Measurements from ENCODE around the gene GFRA4.

DNA sequence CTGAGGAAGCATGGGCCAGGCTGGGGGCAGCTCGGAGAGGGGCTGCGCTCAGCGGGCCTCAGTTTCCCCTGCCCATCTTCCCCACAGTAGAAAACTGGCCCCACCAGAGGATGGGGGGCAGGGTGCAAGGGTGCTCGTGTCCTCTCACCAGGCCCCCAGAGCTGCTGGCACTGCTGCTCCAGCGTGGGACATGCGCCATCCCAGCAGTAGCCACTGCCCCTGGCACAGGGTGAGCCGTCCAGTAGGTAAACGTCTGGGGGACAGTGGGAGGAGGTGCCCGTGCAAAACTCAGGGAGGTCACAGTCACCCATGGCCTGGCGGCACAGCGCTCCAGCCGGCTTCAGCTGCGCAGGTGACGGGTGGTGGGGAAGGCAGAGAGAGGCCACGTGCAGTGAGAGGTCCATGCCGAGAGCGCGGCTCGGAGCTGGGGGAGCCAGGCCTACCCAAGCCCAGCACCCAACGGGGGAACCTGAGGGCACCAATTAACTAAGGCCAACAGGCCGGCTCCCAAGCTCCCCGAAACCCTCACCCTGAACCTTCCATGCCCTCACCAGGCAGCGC lies 8.9 kb upstream of the GFRA4 start:
- TF ChIP-seq, protein P1, sequence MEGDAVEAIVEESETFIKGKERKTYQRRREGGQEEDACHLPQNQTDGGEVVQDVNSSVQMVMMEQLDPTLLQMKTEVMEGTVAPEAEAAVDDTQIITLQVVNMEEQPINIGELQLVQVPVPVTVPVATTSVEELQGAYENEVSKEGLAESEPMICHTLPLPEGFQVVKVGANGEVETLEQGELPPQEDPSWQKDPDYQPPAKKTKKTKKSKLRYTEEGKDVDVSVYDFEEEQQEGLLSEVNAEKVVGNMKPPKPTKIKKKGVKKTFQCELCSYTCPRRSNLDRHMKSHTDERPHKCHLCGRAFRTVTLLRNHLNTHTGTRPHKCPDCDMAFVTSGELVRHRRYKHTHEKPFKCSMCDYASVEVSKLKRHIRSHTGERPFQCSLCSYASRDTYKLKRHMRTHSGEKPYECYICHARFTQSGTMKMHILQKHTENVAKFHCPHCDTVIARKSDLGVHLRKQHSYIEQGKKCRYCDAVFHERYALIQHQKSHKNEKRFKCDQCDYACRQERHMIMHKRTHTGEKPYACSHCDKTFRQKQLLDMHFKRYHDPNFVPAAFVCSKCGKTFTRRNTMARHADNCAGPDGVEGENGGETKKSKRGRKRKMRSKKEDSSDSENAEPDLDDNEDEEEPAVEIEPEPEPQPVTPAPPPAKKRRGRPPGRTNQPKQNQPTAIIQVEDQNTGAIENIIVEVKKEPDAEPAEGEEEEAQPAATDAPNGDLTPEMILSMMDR (IDR thresholded peaks at IDR 0.05), result no peak
- TF ChIP-seq EZH2 (IDR thresholded peaks at IDR 0.05; ENCODE audit: borderline replicate concordance, insufficient read depth, low read depth, low read length, poor library complexity, severe bottlenecking), result no peak

Measured in B cell (primary cell).